ENCODE measurements around the gene ZBTB42. TPM values are rescaled to one million over a fixed set of nuclear protein-coding genes. Genes with fewer than 3 reads are reported as not detected.
A peak's percentile ranks its signal among the peaks of the same experiment; 100 is the strongest.

Gene ZBTB42
- total RNA-seq, 1 donor: 4.3 TPM

GRCh38 chr14:104796687-104797081 is 4.2 kb upstream of the ZBTB42 start:
- no peak overlapping the region for H3K4me3 ChIP-seq (ENCODE audit: low read depth, low read length)
- TF ChIP-seq, protein P1, sequence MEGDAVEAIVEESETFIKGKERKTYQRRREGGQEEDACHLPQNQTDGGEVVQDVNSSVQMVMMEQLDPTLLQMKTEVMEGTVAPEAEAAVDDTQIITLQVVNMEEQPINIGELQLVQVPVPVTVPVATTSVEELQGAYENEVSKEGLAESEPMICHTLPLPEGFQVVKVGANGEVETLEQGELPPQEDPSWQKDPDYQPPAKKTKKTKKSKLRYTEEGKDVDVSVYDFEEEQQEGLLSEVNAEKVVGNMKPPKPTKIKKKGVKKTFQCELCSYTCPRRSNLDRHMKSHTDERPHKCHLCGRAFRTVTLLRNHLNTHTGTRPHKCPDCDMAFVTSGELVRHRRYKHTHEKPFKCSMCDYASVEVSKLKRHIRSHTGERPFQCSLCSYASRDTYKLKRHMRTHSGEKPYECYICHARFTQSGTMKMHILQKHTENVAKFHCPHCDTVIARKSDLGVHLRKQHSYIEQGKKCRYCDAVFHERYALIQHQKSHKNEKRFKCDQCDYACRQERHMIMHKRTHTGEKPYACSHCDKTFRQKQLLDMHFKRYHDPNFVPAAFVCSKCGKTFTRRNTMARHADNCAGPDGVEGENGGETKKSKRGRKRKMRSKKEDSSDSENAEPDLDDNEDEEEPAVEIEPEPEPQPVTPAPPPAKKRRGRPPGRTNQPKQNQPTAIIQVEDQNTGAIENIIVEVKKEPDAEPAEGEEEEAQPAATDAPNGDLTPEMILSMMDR (IDR thresholded peaks at IDR 0.05; ENCODE audit: insufficient read depth, low read depth, low read length): no peak
- DNase-seq (ENCODE audit: low read depth): no peak

GRCh38 chr14:104797115-104798044 is 3.5 kb upstream of the ZBTB42 start:
- no peak overlapping the region for H3K4me3 ChIP-seq (ENCODE audit: low read depth, low read length)
- peak; percentile 42 for DNase-seq (ENCODE audit: low read depth)
- TF ChIP-seq, protein P1 (IDR thresholded peaks at IDR 0.05; ENCODE audit: insufficient read depth, low read depth, low read length): no peak

DNA sequence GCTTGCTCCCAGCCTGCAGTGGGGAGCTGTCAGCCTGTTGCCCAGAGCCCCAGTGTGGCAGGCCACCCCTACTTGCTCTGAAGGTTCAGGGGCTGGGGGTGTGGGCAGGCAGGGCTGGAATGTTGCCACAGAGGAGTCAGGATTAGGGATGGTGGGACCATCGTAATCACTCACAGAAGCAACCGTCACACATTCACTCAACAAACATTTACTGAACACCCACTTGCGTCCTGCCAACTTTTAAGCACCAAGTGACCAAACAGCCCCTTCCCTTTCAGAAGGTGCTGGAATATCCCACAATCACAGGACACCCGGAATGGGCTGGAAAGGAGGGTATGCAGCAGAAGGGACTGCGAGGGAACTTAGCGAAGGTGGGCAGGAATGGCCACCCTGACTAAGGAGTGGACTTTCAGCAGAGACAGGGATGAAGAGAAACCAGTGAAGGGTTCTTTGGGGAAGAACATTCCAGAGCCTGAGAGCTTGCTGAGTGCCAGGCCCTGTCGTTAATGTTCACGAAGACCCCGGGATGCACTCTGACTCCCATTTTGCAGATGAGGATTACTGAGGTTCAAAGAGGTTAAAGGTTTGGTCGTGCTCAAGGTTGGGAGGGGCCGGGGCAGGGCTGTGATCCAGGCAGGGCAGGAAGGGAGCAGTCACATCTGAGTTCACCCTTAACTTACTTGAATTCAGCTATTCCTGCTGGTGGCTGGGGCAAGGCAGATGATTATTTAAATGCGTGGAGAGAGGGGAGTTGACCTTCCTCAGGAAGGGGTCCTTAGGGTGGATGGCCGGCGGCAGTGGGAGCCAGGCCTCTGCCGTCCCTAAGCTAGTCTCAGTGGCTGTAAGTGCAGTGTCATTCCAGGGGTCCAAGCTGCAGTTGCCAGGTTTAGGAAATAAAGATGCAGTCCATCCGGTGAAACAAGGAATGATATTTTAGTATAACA is 2.3 kb upstream of the ZBTB42 start:
- TF ChIP-seq, protein P1 (IDR thresholded peaks at IDR 0.05; ENCODE audit: insufficient read depth, low read depth, low read length): no peak
- no peak for DNase-seq (ENCODE audit: low read depth)
- no peak overlapping the region for H3K4me3 ChIP-seq (ENCODE audit: low read depth, low read length)

DNA sequence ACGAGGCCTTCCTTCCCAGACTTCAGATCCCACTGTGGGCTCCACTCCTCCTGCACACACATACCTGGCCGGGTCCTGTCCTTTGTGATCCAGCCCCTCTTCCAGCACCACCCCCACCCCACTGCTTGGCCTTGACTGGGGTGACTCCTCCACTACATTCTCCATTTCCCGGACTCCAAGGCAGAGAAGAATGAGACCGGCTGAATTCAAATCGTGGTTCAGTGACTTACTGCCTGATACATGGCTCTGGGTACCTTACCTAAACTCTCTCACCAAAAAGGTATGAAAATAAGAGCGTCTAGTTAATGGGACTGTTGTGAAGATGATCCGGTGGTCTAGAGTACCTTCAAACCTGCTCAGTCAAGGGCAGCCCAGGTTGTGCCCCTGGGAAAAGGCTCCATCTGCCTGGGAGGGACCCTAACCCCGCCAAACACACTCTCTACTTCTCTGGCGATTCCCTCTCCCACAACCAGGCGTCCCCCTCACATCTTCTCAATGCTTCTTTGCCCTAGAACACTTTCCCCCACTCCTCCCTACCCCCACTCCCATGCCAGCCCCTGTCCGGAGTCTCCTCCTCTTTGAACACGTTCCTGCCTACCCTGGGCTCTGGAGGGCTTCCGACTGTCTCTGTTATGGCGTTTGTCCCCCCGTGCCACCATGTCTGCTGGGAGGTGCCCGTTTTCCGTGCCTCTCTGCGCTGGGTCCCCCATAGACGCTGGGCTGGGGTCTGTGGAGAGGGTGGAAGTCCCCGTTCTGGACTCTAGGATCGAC is 1.5 kb upstream of the ZBTB42 start:
- peak overlapping the region; percentile 63 for H3K4me3 ChIP-seq (ENCODE audit: low read depth, low read length)
- TF ChIP-seq, protein P1 (IDR thresholded peaks at IDR 0.05; ENCODE audit: insufficient read depth, low read depth, low read length): peak; percentile 35
- DNase-seq (ENCODE audit: low read depth): peak; percentile 35

DNA sequence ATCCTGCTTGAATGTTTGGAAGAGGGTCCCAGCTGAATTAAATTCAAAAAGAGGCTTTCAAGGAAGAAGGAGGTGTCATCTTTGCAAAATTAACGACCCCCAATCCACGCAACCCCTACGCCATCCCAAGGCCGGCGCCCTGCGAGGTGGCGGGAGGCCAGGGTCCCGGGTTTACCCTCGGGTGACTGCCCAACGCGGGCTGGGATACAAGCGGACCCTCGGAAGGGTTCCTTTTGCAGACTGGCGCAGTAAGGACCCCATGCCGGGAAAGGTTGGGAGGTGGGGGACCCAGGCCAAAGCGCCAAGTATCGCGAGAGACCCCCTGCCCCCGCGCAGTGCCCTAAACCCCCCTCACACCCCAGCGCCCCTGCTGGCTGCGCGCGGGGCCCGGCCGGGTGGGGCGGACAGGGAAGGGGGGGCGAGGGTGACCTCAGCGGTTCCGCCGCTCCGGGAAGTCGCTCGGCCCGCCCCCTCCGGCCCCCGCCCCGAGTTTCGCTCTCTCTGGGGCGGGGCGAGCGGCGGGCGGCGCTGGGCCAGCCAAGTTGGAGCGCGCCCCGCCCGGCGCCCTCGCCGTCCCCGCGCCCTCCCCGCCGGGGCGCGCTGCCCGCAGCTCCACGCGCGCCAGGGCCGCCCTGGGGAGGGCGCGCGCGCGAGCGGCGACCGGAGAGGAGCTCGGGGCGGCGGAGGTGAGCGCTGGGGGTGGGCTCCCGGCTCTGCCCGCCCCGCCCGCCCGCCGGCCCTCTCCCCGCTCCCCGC is 708 bp upstream of the ZBTB42 start:
- peak; percentile 82 for DNase-seq (ENCODE audit: low read depth)
- TF ChIP-seq, protein P1 (IDR thresholded peaks at IDR 0.05; ENCODE audit: insufficient read depth, low read depth, low read length): peak; percentile 23
- H3K4me3 ChIP-seq (ENCODE audit: low read depth, low read length): peak overlapping the region; percentile 68
